NCI-H146 (cell line): ENCODE measurements around the gene PHACTR4.
"Not testable (repeated sequence)": the region's sequence is repeated elsewhere in the genome, so short reads cannot be mapped to it uniquely, and the experiment has no call there.

Experiments
- DNase-seq: peaks from one replicate; lab custom pipeline; 2025; lab: John Stamatoyannopoulos, UW

PHACTR4 gene

DNA sequence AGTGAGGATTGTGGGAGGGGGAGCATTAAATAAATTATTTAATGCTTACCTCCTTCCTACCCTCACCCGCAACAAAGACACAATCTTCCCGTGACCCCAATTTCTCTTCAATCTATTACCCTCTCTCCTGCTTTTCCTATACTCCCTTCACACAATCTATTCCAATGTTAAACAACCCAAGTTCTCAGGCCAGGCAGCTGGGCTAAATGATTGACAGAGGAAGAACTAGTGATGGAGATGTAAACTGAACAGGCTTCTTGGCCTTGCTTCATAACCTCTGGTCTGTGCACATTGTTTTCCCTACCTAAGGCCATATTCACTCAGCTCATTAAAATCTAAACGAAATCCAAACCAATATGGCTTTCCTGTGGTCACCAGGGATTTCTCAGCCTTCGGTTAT is 132.4 kb downstream of the PHACTR4 start:
- DNase-seq: no peak

- no peak for DNase-seq
Observed at GRCh38 chr1:28503117-28503516, 133.6 kb downstream of the PHACTR4 start.

GRCh38 chr1:28505406-28506187 is 136.1 kb downstream of the PHACTR4 start, which contains the start of gene RCC1:
TSS of gene RCC1 (plus strand) at chr1:28506043. CDS start at chr1:28529867, 23,824 bp downstream.
- peak; percentile 97 for DNase-seq

DNA sequence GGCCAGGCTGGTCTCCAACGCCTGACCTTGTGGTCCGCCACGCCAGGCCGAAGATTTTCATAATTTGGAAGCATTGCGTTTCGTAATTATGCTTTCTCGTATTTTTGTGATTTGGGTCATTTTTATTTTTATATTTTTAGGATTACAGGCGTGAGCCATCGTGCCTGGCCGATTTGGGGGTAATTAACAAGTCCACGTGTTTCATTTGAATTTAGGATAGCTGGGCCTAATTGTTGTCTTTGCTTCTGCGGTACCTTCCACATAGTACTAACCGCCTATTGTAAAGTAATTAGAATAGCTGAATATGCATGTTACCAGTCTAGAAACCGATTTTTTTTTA is 137.3 kb downstream of the PHACTR4 start:
- DNase-seq: no peak

DNA sequence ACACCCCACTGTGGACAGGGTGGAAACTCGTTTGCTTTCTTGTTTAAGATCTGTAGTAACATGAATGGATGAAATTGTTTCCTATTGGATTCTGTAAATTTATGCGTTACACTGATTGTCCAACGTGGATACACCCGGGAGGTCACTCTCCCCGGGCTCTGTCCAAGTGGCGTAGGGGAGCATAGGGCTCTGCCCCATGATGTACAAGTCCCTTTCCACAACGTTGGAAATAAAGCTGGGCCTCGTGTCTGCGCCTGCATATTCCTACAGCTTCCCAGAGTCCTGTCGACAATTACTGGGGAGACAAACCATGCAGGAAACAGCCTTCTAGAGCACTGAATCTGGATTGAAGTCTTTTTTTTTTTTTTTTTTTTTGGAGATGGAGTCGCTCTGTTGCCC is 137.7 kb downstream of the PHACTR4 start:
- no peak for DNase-seq

- no peak for DNase-seq
Observed at GRCh38 chr1:28507646-28508434, 138.3 kb downstream of the PHACTR4 start.

DNA sequence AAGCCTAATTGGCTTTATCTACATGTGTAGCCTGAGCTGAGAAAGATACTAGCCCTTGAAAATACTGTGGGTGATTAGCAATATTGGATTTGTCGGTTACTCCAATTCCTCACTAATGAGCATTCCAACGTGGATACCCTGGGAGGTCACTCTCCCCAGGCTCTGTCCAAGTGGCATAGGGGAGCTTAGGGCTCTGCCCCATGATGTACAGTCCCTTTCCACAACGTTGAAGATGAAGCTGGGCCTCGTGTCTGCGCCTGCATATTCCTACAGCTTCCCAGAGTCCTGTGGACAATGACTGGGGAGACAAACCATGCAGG is 138.9 kb downstream of the PHACTR4 start:
- DNase-seq: no peak

DNA sequence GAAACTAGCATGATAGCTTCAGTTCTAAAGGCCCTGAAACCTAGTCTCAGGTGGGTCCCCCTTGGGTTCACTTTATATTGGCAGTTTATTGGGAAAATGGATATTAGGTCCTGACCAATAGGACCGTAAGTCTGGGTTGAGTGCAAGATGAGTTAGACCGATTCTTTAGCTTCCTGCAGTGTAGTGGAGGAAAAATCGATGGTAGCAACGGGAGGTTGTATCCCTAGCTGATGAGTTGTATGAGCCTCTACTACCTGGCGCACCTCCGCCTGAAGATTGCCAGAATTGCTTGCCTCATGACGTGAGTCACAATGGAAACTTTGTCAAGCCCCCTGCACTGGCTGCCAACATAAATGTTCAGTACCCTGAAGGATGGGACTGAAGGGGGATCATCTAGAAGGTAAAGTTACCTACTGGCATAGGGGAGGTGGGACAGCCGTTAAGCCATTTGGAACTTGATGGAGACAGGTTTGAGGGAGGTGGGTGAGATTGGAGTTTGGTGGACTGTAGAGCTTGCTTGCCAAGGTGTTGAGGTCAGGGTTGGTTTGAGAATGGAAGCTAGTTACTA is 140.2 kb downstream of the PHACTR4 start:
- DNase-seq: no peak

- no peak for DNase-seq
Observed at GRCh38 chr1:28510273-28510969, 140.9 kb downstream of the PHACTR4 start.

DNA sequence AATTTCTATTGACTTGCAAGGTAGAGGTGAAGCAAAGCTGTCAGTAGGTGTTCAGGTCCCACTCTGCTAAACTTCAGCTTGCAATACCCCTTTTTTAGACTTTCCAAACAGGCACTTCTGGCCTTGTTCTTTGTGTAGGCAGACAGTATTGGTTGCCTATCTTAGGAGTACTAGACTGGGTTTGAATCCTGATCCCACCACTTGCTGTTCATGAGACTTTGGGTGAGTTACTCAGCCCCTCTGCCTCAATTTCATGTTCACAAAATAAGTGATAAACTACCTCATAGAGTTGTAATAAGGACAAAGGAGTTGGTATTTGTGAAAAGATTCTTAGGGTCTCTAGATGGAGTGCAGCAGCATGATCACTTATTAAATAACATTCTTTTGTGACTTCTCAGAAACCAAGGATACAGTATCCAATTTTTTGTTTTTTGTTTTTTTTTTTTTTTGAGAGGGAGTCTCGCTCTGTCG is 141.5 kb downstream of the PHACTR4 start:
- DNase-seq: no peak

- no peak for DNase-seq
Observed at GRCh38 chr1:28512058-28512611, 142.6 kb downstream of the PHACTR4 start.

DNA sequence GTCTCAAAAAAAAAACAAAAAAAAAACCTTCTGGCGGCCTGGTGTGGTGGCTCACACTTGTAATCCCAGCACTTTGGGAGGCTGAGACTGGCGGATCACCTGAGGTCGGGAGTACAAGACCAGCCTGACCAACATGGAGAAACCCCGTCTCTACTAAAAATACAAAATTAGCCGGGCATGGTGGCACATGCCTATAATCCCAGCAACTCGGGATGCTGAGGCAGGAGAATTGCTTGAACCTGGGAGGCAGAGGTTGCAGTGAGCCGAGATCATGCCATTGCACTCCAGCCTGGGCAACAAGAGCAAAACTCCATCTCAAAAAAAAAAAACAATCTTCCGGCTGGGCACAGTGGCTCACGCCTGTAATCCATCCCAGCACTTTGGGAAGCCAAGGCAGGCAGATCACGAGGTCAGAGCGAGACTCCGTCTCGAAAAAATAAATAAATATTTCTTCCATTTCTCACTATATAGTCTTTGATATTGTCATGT is 144.9 kb downstream of the PHACTR4 start:
- DNase-seq: not testable (repeated sequence)

- DNase-seq: no peak
Observed at GRCh38 chr1:28516518-28516956, 147.0 kb downstream of the PHACTR4 start.

DNA sequence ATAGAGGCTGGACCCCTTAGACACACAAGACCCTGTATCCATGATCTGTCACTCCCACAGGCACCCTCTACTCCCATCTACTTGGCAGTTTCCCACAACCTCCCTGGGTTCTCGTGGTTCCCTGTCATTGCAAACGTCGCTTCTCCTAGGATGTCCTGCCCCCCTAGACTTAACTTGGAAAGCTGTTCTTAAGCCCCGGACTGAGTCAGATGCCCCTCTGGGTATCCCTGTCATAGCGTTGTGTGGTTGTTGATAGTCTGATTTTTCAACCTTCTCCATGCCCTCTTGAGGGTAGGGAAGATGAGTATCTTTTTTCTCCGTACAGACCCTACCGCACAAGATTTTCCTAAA is 148.1 kb downstream of the PHACTR4 start:
- DNase-seq: no peak

GRCh38 chr1:28518000-28518744 is 148.6 kb downstream of the PHACTR4 start:
- DNase-seq: peak; percentile 86

DNA sequence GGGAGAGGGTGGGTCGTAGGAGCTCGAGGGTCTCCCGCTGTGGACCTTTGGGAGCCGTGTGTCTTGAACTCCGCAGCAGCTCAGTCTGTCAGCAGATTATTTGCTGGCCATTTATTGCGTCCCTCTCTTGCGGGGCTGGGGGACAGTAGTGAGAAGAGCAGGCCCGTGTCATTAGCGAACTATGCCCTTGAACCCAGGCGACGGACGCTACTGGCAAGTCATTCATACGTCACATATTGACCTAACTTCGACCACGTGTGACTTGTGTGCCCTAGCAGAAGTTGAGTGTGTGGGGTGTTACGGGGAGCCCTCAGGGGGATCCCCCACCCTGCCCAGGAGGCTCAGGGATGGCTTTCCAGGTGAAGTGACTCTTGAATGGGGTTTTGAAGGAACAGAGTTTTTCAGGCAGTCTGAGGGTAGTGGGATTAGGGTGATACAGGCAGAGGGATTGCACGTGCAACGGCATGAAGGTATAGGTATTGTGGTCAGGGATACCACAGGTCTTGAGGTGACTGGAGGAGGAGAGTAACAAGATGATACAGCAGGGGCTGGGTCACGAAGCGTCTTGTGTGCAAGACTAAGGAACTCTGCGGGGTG is 149.3 kb downstream of the PHACTR4 start:
- DNase-seq: peak; percentile 33

DNA sequence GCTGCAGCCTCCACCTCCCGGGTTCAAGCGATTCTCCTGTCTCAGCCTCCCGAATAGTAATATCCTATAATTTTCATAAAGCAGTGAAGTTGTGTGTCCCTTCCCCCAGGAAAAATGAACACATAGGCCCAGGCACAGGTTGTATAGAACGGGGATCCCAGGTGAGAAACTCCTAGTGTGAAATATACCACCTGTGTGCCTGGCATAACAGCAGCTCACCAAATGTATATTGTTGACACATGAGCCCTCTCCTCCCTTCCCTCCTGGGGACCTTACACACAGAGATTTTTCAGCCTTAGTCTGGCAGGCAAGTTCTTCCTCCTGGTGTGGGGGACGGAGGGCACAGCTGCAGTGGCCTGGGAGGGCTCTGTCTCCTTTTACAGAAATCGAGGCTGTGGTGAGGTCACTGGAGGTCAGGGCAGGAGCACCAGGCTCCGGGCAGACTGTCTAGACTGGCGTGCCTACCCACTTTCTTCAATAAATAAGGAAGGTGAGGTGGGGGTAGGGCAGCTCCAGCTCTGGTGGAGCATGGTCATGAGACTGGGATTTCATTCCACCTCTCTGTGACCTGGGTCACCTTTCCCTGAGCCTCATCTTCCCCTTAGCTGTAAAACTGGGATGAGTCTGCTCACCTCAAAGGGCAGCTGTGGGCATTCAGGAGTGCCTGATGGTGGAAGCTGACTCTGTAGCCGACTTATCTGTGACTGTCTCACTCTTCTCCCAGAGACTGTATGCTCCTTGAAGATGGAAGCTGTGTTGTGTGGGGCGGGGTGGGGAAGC is 150.6 kb downstream of the PHACTR4 start:
- no peak for DNase-seq

DNA sequence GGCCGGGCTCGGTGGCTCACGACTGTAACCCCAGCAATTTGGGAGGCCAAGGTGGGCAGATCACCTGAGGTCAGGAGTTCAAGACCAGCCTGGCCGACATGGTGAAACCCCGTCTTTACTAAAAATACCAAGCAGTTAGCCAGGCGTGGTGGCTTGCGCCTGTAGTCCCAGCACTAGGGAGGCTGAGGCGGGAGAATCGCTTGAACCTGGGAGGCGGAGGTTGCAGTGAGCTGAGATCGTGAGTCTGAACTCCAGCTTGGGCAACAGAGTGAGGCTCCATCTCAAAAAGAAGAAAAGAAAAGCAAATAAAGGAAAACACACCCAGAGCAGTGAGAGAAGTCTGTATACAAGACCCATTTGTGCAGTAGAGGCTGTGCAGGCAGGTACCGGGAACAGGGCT is 151.3 kb downstream of the PHACTR4 start:
- DNase-seq: not testable (repeated sequence)

GRCh38 chr1:28521502-28522164 is 152.1 kb downstream of the PHACTR4 start:
- DNase-seq: no peak
